Thyroid gland (tissue), 4 donors: ENCODE results near the gene KIT.

Experiments used
- POLR2A ChIP-seq, 2 donors: fragments of 450-650 bp; IDR thresholded peaks; one replicate each; pipeline ENCODE4 v1.6.1; 2017; ENCODE audit warnings: antibody characterized with exemption in 2 of 2, mild to moderate bottlenecking in 2 of 2, moderate library complexity in 1 of 2
- TF ChIP-seq, protein P1 (sequence below), 6 experiments: fragments of 200-600 bp in 3 of 6; fragments of 450-650 bp in 3 of 6; sonication (generic) in 3 of 6; IDR thresholded peaks; one replicate each; pipeline ENCODE4 v1.5.1; 2016 to 2019; ENCODE audit warnings: antibody characterized with exemption in 6 of 6, mild to moderate bottlenecking in 2 of 6, inconsistent platforms in 1 of 6, moderate library complexity in 1 of 6

DNA sequence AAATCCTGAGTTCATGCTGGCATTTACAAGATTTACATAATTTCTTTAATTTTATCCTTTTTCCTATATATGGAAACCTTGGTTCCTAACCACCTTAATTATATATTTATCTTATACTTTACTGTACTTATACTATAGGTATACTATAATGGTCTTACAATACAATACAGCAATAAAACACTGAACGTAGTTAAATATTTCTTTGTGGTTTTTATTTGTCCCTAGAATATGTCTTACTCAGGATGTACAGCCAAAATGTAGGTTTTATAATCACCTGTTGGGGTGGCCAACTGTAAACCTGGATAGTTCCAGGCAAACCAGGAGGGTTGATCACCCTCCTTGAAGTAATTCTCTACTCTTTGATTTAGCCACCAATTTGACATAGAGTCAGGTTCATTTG lies 48.4 kb upstream of the KIT start:
- TF ChIP-seq, protein P1, sequence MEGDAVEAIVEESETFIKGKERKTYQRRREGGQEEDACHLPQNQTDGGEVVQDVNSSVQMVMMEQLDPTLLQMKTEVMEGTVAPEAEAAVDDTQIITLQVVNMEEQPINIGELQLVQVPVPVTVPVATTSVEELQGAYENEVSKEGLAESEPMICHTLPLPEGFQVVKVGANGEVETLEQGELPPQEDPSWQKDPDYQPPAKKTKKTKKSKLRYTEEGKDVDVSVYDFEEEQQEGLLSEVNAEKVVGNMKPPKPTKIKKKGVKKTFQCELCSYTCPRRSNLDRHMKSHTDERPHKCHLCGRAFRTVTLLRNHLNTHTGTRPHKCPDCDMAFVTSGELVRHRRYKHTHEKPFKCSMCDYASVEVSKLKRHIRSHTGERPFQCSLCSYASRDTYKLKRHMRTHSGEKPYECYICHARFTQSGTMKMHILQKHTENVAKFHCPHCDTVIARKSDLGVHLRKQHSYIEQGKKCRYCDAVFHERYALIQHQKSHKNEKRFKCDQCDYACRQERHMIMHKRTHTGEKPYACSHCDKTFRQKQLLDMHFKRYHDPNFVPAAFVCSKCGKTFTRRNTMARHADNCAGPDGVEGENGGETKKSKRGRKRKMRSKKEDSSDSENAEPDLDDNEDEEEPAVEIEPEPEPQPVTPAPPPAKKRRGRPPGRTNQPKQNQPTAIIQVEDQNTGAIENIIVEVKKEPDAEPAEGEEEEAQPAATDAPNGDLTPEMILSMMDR (IDR thresholded peaks at IDR 0.05): no peak
- TF ChIP-seq POLR2A (IDR thresholded peaks at IDR 0.05): no peak
